AG08395 (cell line): ENCODE results near the gene MRPL36.
A peak's percentile ranks its signal among the peaks of the same experiment; 100 is the strongest.
"Not testable (repeated sequence)": the region's sequence is repeated elsewhere in the genome, so short reads cannot be mapped to it uniquely, and the experiment has no call there.

ENCODE experiments used
- DNase-seq: peaks from one replicate; pipeline ENCODE4 v3.0.0; 2012; ENCODE audit warnings: mixed read lengths, low spot score

MRPL36 gene

DNA sequence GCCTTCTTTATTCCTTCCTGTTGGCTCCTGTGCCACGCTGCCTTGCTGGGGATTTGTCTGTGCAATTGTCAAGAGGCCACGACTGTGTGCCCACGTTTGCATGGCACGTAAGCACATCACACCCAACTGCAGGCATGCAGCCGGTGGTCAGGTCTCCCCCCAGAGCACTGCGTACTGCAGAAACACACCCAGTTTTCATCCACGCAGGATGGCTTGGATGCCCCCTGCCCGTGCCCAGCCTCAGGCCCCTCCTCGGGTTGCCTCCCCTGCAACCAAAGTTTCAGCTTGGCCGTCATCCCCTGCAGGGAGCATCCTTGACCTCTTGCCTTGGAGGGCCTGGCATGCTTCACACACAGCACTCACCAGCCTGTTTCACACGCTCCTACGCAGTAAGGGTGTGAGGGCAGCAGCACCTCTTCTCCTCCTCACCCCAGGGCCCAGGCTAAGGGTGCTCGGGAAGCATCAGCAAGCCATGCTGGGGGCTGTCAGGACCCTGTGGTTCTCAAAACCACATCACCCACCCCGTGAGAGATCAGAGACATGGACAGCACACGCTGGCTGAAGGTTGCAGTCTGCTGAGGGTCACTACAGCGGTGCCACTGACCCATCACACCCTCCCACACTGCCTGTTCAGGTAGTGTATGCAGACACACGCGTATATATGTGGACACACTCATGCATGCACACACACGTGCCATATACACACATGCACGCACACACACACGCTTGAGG is 3.1 kb downstream of the MRPL36 start:
- DNase-seq: no peak

GRCh38 chr5:1795931-1796330 is 3.7 kb downstream of the MRPL36 start:
- no peak for DNase-seq

- DNase-seq: no peak
Measured at GRCh38 chr5:1795506-1795905, 4.1 kb downstream of the MRPL36 start.

GRCh38 chr5:1794901-1795290 is 4.7 kb downstream of the MRPL36 start:
- DNase-seq: no peak

DNA sequence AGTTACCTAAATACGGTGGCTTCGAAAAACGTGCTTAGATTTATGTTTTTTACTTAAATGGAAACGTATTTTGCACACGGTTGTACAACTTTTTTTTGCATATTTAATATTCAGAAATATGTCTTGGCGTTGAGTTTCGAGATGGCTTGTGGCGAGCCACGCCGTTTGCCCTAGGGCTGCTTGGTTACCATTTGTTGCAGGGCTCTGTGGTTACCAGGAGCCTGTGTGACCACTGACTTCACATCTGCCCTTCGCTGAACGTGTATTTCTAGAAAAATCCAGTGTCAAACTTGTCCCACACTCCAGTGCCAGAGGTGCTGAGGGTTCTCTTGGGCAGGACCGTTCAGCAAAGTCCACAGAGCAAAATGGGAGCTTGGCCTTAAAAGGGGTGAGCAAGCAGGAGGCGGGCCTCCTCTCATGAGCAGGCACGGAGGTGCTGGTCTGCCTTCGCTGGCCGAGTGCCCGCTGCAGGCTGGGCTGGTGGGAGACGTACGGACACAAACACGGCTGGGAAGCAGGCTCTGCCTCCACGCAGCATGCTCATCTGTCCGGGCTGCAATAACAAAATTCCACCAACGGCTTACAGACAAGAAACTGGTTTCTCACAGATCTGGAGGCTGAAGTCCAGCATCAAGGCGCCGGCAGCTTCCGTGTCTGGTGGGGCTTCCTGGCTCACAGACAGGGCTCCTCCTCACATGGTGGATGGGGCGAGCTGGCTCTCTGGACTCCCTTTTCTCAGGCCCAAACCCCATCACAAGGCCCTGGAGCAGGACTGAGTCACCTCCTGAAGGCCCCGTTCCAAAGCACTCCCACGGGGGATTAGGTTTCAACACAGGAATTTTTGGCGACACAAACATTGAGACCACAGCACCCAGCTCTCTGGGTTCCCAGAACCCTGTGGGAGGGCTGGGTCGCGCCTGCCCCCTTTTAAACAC is 5.4 kb downstream of the MRPL36 start:
- DNase-seq: peak; percentile 44

GRCh38 chr5:1793301-1793740 is 6.3 kb downstream of the MRPL36 start:
- DNase-seq: peak; percentile 28

GRCh38 chr5:1792842-1793266 is 6.8 kb downstream of the MRPL36 start:
- DNase-seq: peak; percentile 35

GRCh38 chr5:1791176-1791575 is 8.5 kb downstream of the MRPL36 start:
- no peak for DNase-seq

DNA sequence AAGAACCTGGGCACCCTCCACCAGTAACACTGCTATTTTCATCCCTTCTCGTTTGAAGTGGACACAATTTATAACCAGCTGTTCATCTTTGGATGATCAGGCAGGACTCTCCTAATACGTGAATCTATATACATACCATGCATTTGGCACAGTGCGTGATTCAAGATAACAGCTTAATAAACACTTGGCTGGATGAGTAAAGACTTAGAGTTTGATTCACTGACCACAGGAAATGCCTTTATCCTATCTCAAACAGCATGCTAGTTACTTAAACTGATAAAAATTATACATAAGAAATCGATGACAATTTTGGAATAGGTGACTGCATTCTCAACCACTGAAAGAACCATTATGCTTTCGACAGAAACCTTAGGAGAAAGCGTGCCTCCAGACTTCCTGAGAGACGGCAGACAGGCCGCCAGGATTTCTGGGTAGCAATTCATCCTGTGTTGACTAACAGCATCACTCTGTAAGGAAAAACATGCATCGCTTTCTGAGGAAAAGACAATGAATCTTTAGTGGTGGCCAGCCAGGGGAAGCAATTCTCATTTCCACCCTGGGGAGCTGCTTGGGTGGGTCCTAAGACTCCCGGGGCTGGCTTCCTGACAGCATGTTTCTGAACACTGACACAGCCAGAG is 9.7 kb downstream of the MRPL36 start:
- DNase-seq: peak; percentile 49

DNA sequence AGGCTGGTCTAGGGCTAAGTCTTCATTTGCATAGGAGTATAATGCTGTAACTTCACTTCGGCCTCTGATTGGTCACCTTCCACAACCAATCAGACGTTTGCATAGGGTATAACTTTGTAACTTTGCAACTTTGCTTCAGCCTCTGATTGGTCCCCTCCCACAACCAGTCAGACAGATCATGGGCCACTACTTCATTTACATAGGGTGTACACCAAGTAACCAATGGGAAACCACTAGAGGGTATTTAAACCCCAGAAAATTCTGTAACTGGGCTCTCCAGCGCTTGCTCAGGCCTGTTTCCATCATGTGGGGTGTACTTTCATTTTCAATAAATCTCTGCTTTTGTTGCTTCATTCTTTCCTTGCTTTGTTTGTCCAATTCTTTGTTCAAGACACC is 10.2 kb downstream of the MRPL36 start:
- DNase-seq: not testable (repeated sequence)

DNA sequence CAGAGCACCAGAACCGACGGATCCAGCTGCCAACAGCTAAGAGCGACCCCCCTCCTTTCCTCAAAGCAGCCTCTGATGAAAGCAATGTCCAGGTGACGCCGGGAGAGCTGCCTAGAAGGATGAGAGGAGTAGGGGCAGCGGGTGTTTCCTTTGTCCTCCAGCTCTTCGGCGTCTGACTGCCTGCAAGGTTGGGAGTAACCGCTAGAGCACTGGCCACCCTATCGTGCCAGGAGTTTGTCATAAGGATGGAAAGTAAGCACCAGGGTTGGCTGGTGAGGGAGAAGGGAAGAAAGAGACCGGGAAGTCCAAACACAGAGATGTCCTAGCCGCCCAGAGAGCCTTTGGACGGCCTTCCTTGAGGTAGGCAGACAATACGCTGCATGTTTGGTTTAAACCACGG is 10.8 kb downstream of the MRPL36 start:
- no peak for DNase-seq

GRCh38 chr5:1788200-1788599 is 11.4 kb downstream of the MRPL36 start:
- no peak for DNase-seq

DNA sequence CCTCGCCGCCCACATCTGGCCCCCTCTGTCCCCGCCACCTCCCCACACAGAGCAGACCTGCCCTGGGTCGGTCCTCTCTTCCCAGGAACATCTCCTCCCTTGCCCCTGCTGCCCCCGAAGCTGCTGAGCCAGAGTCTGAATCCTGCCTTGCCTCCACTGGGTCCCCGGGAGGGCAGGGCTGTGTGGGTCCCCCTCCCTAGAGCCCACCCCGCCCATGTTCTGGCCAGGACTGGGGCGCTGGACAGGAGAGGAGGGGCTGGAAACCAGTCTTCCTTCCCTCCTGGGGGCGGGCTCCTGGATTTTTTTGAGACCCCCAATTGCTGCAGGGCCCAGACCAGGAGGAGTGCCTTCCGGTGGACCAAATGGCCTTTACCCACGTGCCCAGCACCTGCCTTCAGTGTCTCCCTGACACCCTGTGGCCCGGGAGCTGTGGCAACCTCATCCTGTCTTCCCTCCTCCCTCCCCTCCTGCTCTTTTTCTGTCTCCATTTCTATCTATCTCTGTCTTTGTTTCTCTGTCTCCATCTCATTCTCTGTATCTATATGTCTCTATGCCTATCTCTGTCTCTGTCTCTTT is 12.1 kb downstream of the MRPL36 start:
- DNase-seq: no peak

- DNase-seq: no peak
Measured at GRCh38 chr5:1786621-1787471, 12.8 kb downstream of the MRPL36 start.

GRCh38 chr5:1785984-1786383 is 13.7 kb downstream of the MRPL36 start:
- DNase-seq: no peak

- no peak for DNase-seq
Measured at GRCh38 chr5:1785062-1785461, 14.6 kb downstream of the MRPL36 start.

DNA sequence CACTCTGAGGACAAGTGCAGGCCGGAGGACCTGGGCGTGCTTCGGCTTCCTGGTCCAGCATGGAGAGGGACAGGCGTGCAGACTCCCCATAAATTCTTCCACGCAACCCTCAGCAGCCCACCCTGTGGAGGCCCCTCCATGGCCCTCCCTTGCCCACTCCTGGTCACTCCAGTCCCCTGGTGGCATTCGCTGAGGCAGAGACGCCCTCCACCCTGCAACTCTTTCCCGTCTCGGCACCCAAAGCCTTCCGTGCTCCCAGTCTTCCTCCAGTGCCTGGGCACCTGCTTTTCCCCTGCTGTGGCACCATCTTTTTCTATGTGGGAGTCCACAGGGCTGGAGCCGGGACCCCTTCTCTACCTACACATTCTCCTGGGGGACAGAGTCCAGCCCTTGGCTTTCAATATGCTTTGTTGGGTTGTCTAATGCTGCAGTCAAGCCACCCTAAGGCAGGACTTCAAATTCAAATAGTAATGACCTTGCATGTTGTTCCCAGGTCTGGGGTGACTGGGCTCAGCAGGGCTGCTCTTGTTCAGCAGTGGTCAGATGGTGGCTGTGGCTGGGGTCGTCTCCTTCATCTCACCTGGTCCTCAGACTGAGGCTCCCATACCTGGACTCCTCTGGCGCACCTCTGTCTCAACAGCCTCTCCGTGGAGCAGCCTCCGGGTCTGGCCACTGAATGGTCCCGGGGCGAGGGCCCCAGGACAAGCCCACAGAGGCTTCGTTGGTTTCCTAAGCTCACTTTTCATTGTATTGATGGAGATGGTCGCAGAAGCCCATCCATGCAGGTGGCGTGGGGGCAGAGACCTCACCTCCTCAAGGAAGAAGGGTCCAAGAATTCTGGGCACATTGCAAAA is 15.2 kb downstream of the MRPL36 start:
- no peak for DNase-seq

GRCh38 chr5:1783216-1783554 is 16.5 kb downstream of the MRPL36 start:
- DNase-seq: no peak

- DNase-seq: no peak
Measured at GRCh38 chr5:1782385-1783215, 17.0 kb downstream of the MRPL36 start.
